Endothelial cell of hepatic sinusoid (primary cell): ENCODE results near the gene TIGAR.

Experiments used
- in situ Hi-C: cut with HindIII; loops from 2 replicates; pipeline ENCODE4 v1.10.0; 2017; ENCODE audit warnings: low sequenced_read_pairs

Gene TIGAR

GRCh38 chr12:4369548-4369947 is 48.5 kb downstream of the TIGAR start:
- in situ Hi-C loops: no loop called here

GRCh38 chr12:4370265-4370664 is 49.3 kb downstream of the TIGAR start:
- in situ Hi-C loops: no loop called here

- in situ Hi-C loops: no loop called here
Observed at GRCh38 chr12:4372653-4373052, 51.6 kb downstream of the TIGAR start.

GRCh38 chr12:4375449-4375848 is 54.4 kb downstream of the TIGAR start:
- in situ Hi-C loops: no loop called here

- in situ Hi-C loops: no loop called here
Observed at GRCh38 chr12:4378772-4379171, 57.8 kb downstream of the TIGAR start.

GRCh38 chr12:4379405-4379804 is 58.4 kb downstream of the TIGAR start, which contains the start of gene FGF23:
FGF23 (minus strand) TSS chr12:4379712; CDS start chr12:4379582, 130 bp downstream.
- in situ Hi-C loops: no loop called here

GRCh38 chr12:4380332-4380731 is 59.3 kb downstream of the TIGAR start:
- in situ Hi-C loops: loop anchor here (5.0 kb wide), 1 partner anchor 82 kb away; no protein-coding TSS in a partner anchor

- in situ Hi-C loops: loop anchor here (5.0 kb wide), 1 partner anchor 79 kb away; no protein-coding TSS in a partner anchor
Observed at GRCh38 chr12:4383304-4383865, 62.4 kb downstream of the TIGAR start.

GRCh38 chr12:4386801-4387200 is 65.8 kb downstream of the TIGAR start:
- in situ Hi-C loops: no loop called here

GRCh38 chr12:4387607-4388006 is 66.6 kb downstream of the TIGAR start:
- in situ Hi-C loops: no loop called here

GRCh38 chr12:4388032-4388431 is 67.0 kb downstream of the TIGAR start:
- in situ Hi-C loops: no loop called here

GRCh38 chr12:4388662-4389061 is 67.6 kb downstream of the TIGAR start:
- in situ Hi-C loops: no loop called here

- in situ Hi-C loops: no loop called here
Observed at GRCh38 chr12:4392223-4392742, 71.3 kb downstream of the TIGAR start.

GRCh38 chr12:4393211-4393610 is 72.2 kb downstream of the TIGAR start:
- in situ Hi-C loops: no loop called here

GRCh38 chr12:4395818-4396217 is 74.8 kb downstream of the TIGAR start:
- in situ Hi-C loops: no loop called here

- in situ Hi-C loops: no loop called here
Observed at GRCh38 chr12:4401117-4401516, 80.1 kb downstream of the TIGAR start.

- in situ Hi-C loops: no loop called here
Observed at GRCh38 chr12:4402996-4403395, 82.0 kb downstream of the TIGAR start.
